Skin epidermis (tissue), 12 donors: Measurements from ENCODE around the gene OAS3.
A peak's percentile ranks its signal among the peaks of the same experiment; 100 is the strongest.
"Not testable (repeated sequence)": the region's sequence is repeated elsewhere in the genome, so short reads cannot be mapped to it uniquely, and the experiment has no call there.

Experiments used
- H3K27ac ChIP-seq, 21 experiments: fragments of 200-600 bp; sonication (generic) in 11 of 21; one replicate each; pipeline ENCODE4 v1.5.0; 2020; ENCODE audit warnings: mild to moderate bottlenecking in 3 of 21, inconsistent platforms in 2 of 21, moderate library complexity in 2 of 21
- H3K4me3 ChIP-seq, 7 experiments: fragments of 200-600 bp; sonication (generic) in 2 of 7; one replicate each; pipeline ENCODE4 v1.5.0; 2020; ENCODE audit warnings: inconsistent platforms in 2 of 7, mild to moderate bottlenecking in 2 of 7, moderate library complexity in 1 of 7

OAS3 gene

DNA sequence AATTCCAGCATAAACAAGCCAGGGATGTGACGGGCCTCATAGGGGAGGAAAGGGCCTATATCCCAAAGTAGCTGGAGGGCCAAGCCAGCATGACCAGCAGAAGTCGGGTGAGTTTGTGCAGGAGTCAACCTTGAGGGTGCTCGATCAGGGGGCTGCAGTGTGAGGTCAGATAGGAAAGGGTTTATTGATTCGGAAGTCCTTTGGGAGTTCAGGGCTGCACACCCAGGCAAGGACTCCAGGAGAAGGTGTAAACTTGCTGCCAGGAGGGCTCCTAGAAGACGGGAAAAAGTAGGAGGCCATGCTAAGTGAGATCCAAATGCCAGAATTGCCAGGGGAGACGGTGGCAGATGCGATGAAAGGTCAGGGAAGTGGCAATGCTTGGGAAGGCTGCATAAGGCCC lies 36.6 kb downstream of the OAS3 start:
- peak overlapping the region in 1 of 21 experiments; percentile 36 for H3K27ac ChIP-seq
- no peak overlapping the region for H3K4me3 ChIP-seq

DNA sequence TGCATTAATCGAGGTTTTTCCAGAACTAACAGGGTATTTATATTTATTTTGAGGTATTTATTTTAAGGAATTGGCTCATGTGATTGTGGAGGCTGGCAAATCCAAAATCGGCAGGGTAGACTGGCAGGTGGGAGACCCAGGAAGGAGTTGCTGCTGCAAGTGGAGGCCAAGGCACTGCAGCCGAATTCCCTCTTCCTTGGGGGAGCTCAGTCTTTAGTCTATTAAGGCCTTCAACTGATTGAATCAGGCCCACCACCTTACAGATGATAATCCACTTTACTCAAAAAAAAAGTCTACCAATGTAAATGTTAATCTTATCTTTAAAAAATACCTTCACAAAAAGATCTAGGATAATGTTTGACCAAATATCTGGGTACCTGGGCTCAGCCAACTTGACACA lies 38.9 kb downstream of the OAS3 start:
- Histone ChIP-seq H3K27ac (peak overlapping the region in 15 of 21 experiments; percentile 51 to 99 (median 90)), H3K4me3 (no peak overlapping the region)

DNA sequence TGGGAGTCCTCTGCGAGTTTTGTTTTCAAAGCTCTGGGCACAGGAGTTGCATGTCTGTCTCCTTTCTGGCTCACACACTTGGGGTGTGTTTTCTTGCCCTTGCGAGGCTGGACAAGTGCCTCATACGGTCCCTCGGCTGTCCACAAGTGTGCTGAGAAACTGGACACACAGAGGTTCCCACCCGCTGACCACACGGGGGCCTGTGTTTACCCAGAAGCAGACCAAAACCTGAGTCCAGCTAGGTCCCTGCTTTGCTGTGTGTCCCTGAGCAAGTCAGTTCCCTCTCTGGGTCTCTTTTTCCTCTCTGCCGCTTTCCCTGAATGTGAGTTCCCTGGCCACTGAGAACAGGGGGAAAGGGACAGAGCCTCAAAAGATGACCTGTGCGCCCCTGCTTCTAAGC lies 39.4 kb downstream of the OAS3 start:
- H3K4me3 ChIP-seq: peak overlapping the region; percentile 52 to 65 (median 60)
- peak overlapping the region in 20 of 21 experiments; percentile 51 to 99 (median 88) for H3K27ac ChIP-seq

DNA sequence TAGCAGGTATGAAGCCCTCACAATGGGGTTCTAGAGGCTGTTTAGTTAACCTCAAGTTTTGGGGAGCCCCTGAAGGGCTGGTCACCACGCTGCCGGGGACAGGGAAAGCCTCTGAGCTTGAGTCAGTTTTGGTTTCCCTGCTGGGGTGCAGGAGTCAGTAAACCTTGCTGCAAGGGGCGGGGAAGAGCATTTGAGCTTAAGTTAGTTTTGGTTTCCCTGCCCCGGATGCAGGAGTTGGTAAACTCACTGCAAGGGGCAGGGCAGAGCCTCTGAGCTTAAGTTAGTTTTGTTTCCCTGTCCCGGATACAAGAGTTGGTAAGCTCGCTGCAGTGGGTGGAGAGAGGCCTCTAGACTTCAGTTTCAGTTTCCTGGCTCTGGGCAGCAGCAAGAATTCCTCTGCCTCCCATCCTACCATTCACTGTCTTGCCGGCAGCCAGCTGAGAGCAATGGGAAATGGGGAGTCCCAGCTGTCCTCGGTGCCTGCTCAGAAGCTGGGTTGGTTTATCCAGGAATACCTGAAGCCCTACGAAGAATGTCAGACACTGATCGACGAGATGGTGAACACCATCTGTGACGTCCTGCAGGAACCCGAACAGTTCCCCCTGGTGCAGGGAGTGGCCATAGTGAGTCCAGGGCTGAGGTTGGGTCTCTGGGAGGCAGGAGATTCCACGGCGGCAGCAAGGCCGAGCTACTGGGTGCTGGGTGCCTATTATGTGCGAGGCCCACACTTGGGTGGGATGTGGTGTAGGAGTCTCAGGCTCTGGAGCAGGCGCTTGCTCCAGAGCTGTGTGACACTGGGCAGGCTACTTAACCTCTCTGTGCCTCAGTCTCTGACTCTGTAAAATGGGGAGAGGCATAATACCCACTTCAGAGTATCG lies 40.1 kb downstream of the OAS3 start, which contains the start of gene OAS2:
OAS2 (plus strand) TSS at position 357 of the 878 bp plus-strand sequence; CDS start at position 447, 90 bp downstream.
- peak within 1 kb of the TSS; percentile 50 to 99 (median 86) for H3K27ac ChIP-seq
- H3K4me3 ChIP-seq: peak within 1 kb of the TSS; percentile 52 to 65 (median 60)

DNA sequence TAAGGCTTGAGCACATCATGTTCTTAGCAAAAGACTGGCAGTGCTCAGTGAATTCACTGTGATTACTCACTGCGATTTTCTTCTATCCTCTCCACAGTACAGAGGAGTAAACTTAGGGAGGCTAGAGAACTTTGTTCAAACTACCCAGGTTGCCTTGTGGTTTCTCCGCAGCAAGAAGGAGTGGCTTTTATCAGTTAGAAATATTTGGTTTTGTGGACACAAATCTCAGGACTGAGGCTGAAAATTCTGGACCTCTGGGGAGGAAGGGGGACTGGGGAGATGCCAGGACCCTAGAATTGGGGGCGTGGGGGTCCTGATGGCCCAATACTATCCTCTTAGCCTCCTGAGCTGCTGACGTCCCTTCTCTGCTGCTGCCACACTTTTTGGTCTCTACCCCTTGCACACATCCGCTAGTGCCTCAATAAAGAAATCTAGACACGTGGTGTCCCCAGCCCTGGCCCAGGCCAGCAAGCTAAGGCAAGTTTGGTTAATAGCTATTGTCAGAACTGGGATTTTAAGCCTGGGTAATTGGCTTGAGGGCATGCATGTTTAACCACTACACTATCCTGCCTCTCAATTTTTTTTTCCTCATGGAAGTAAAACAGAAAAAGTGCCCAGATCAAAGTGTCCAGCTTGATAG lies 40.9 kb downstream of the OAS3 start:
- H3K27ac ChIP-seq: peak overlapping the region; percentile 50 to 99 (median 86)
- peak overlapping the region; percentile 52 to 65 (median 60) for H3K4me3 ChIP-seq

DNA sequence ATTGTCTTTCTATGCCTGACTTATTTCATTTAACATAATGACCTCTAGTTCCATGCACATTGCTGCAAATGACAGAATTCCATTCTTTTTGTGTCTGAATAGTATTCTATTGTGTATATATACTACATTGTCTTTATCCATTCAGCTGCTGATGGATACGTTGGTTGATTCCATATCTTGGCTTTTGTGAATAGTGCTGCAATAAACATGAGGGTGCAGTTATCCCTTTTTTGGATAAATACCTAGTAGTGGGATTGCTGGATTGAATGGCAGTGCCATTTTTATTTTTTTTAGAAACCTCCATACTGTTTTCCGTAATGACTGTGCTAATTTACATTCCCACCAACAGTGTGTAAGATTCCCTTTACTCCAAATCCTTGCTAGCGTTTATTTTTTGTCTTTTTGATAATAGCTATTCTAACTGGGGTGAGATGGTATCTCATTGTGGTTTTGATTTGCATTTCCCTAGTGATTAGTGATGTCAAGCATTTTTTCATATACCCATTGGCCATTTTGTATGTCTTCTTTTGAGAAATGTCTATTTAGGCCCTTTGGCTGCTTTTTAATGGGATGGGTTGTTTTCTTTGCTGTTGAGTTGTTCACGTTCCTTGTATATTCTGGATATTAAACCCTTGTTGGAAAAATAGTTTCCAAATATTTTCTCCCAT lies 42.4 kb downstream of the OAS3 start:
- Histone ChIP-seq H3K27ac (peak overlapping the region in 4 of 21 experiments; percentile 16 to 99 (median 94)), H3K4me3 (peak overlapping the region in 3 of 7 experiments; percentile 1 to 62 (median 1))

DNA sequence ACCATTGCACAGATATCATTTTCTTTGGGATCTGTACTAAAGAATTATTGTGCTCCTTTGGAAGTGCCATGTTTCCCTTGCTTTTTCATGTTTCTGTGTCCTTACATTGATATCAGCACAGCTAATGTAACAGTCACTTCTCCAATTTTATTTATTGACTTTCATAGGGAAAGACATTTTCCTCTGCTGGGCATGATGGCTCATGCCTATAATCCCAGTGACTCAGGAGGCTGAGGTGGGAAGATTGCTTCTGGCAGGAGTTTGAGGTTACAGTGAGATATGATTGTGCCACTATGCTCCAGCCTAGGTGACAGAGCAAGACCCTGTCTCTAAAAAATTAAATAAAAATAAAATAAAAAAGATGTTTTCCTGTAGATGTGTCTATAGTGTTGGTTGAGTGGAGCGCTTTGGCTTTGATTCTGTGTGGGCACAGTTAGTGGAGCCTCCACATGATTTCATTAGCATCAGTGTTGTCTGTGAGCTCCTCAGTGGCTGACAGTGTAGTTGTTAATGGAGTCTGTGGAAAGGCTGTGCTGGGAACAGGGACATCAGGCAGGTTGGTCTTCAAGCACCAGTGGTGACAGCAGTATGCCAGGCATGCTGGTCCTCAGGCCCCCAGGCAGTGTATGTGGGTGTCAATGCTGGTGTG lies 47.5 kb downstream of the OAS3 start:
- peak overlapping the region in 1 of 21 experiments; percentile 64 for H3K27ac ChIP-seq
- H3K4me3 ChIP-seq: no peak overlapping the region

DNA sequence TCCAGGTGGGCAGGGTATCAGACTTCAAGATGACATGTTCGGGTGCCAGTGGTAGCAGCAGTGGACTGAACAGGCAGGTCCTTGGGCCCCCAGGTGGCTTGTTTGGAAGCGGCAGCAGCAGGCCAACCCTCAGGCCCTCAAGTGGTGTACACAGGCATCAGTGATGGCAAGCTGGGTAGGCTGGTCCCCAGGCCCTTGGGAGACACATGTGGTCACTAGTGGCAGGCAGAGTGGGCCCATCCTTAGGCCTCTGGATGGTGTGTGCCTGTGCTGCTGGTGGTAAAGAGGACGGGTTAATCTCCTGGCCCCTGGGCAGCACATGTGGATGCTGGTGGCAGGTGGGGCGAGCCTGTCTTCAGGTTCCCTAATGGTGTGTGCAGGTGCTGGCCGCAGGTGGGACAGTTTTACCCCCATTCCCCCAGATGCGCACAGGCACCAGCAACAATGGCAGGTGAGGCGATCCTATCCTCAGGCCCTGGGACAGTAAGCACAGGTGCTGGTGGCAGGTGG lies 48.1 kb downstream of the OAS3 start:
- Histone ChIP-seq H3K27ac (peak overlapping the region in 1 of 21 experiments; percentile 64), H3K4me3 (no peak overlapping the region)

DNA sequence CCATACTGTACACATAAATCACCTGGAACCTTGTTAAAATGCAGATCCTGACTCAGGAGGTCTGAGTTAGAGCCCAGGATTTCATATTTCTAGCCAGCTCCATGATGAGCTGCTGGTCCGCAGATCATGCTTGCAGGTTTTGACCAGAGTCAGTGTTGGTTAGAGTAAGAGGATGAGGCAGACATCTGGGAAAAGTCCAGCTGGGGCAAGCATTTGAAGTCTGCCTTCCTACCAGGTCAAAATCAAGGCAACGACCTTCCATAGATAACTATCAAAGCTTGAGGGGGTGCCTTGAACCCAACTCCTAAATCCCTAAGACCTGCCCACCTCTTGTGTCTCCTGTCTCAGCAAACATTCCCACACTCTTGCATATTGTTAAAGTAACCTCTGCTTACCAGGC lies 49.3 kb downstream of the OAS3 start:
- Histone ChIP-seq H3K4me3 (no peak overlapping the region), H3K27ac (no peak overlapping the region)

DNA sequence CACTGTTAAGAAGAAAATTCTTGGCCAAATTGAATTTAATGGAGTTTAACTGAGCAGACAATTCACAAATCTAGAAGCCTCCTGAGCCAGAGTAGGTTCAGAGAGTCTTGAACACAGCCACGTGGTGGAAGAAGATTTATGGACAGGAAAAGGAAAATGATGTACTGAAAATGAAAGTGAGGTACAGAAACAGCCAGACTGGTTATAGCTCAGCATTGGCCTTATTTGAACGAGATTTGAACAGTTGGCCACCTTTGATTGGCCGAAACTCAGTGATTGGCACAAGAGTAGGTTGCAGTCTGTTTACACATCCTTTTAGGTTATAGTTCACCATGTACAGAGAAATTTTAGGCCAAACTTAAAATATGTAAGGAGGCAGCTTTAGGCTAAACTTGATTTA lies 50.0 kb downstream of the OAS3 start:
- Histone ChIP-seq H3K4me3 (no peak overlapping the region), H3K27ac (no peak overlapping the region)

DNA sequence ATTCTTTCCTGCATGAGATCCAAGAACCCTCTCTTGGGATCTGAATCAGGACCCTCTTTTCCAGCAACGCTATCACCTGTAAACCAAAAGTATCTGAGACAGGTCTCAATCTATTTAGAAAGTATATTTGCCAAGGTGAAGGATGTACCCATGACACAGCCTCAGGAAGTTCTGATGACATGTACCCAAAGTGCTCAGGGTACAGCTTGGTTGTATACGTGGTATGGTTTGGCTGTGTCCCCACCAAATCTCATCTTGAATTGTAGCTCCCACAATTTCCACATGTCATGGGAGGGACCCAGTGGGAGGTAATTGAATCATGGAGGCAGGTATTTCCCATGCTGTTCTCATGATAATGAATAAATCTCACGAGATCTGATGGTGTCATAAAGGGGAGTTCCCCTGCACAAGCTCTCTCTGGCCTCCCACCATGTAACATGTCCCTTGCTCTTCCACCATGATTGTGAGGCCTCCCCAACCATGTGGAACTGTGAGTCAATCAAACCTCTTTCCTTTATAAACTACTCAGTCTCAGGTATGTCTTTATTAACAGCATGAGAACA lies 50.6 kb downstream of the OAS3 start:
- H3K27ac ChIP-seq, H3K4me3 ChIP-seq: not testable (repeated sequence)

DNA sequence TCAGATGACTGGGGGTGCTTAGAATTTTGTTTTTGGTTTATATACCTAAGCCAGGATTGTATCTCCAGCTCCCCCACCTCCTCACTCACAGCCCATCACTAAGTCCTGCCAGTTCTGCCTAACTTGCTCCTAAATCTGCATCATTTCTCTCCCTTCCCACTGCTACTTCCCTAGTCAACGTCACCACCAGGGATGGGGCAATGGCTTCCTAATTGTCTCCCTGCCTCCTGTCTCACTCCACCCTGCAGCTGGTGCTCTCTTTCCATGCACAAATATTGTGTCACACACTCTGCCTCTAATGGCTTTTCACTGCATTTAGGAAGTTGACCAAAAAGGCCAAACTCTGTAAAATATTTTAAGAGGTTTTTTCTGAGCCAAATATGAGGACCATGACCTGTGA lies 51.5 kb downstream of the OAS3 start:
- Histone ChIP-seq H3K4me3 (no peak overlapping the region), H3K27ac (no peak overlapping the region)

DNA sequence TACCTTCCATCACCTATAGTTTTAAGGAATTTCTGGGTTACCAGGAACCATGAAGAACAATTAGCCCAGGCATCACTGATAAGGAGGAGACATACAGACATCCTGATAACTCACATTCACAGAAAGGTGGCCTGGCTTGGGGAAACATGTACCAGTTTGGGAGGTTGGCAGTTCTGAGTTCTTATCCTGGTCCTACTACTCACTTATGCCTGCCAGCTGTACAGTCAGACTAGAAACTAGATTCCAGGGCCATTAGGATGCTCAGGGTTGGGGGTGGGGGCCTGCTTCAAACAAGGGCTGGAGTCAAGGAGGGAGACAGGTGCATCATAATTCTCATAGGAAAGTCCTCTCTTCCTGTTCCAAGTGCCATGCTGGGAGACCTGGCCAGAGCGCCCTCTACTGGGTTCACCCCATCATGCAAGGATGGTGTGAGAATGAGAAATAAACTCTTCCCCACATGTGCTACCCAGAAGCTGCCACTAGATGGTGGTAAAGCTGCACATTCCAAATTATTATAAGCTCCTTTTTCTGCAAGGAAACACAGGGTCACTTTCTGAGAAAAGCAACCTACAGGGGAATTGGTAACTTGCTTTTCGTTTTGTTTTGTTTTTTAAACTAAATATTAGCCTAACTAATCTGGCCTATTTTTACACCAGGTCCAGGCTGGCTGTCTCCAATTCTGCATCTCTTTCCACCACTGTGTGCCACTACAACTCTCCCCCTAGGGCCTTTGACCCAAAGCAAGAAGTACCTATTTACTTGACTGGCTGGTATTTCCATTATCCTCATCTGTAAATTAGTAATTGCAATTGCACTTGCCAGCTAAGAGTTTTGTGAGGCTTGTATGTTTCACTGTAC lies 54.5 kb downstream of the OAS3 start:
- H3K4me3 ChIP-seq: no peak overlapping the region
- no peak overlapping the region for H3K27ac ChIP-seq

DNA sequence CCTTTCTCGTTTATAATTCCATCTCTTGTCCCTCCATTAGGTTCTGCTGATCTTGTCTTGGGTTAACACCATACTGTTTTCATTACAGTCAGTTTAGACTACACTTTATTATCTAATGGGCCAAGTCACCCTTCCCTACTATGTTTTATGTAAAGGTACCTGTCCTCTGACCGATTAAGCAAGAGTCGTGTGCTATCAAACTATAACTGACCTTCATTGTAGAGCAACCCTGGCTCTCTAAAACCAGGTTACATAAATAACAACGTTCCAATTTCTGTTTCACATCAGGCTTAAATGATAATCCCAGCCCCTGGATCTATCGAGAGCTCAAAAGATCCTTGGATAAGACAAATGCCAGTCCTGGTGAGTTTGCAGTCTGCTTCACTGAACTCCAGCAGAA lies 56.7 kb downstream of the OAS3 start:
- Histone ChIP-seq H3K27ac (no peak overlapping the region), H3K4me3 (no peak overlapping the region)

DNA sequence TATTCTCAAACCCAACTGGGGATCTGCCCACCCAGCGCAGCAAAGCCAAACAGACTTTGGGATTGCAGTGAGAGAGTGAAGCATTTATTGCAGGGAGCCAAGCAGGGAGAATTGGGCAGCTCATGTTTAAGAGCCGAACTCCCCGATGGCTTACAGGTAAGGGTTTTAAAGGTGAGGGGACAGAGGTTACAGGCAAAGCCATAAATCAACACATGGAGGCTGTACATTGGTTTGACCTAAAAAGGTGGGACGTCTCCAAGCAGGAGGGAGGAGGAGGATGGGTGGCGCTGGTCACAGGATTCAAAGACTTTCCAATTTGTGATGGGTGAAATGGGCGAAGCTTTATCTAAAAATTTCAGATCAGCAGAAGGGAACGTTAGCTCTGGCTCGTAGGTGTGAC lies 58.2 kb downstream of the OAS3 start:
- Histone ChIP-seq H3K4me3 (no peak overlapping the region), H3K27ac (no peak overlapping the region)

DNA sequence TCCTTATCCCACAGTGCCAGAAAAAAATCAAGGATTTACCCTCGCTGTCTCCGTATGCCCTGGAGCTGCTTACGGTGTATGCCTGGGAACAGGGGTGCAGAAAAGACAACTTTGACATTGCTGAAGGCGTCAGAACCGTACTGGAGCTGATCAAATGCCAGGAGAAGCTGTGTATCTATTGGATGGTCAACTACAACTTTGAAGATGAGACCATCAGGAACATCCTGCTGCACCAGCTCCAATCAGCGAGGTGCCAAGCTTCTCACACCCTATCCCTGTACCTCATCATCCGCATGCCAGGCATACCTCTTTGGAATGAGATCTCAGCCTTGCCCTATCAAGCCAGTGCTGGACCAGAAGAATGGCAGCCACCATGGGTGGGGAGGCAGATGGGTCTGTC lies 59.2 kb downstream of the OAS3 start:
- H3K4me3 ChIP-seq: no peak overlapping the region
- no peak overlapping the region for H3K27ac ChIP-seq

DNA sequence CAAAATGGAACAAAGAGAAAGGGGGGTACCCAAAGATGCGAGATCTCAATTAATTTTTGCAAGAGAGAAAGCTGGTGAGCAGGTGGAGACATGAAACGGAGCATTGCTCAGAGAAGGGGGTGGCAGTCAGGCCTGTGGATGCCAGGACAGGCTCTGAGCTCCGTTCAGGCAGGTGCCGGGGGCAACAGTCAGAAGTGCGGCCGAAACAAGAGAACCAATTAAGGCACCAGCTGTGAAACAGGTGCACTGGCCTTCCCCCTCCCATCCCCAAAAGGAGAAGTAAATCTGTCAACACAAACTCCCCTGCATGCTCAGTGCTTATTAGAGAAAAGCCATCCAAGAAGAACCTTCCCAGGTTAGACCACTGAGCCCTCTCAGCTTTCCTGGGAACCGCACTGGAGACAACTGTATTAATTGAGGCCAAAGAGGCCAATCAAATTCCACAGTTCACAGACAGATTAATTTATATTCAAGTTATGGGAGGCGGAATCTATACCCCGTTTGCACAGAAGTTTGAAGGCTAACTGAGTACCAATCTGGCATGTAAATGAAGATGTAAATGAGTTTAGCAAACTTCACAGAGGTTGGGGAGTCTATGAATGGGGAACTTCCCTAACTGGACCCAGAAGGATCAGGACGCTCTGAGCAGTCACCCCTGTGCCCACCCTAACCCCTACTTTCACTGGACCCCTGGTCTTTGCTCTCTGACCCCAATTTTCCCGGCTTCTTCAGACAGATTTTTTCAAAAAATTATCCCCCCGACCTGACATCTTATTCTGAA lies 60.9 kb downstream of the OAS3 start:
- no peak overlapping the region for H3K4me3 ChIP-seq
- no peak overlapping the region for H3K27ac ChIP-seq

DNA sequence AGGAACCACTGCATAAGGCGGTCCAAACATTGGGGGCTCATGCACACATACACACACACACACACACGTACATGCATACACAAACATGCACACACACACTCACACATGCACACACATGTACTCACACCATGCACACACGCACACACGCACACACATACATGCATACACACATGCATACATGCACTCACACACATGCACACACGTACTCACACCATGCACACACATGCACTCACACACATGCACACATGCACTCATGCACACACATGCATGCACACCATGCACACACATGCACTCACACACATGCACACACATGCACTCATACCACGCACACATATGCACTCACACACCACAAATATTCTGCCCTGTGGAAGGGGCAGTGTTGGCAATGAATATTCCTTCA lies 62.2 kb downstream of the OAS3 start:
- no peak overlapping the region for H3K27ac ChIP-seq
- H3K4me3 ChIP-seq: no peak overlapping the region
